Measurements from ENCODE around the gene MRPL38.

Gene MRPL38

DNA sequence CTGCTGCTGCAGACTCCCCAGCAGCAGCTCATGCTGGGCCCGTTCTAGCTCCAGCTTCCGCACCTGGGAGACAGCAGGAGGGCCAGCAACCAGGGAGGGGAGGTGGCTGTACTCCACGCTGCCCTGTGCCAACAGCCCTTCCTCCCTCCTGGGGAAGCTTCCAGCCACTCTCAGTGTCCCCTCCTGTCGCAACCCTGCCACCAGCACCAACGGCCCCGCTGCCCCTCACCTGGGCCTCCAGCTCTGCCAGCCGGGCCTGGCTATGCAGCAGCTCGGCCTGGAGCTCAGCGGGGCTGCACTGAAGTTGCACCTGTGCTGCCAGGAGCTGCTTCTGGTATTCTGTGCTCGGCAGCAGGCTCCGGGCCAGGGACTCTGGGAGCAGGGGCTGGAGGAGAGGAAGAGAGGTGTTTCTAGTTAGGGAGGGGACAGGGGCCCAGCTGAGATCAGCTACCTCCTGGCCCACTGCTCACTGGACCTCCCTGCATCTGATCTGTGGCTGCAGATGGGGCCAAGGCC is 15.4 kb upstream of the MRPL38 start:
- FAIRE-seq (no peak), DNase-seq (ENCODE audit: extremely low spot score, insufficient read length, low read depth) (no peak)

- FAIRE-seq (no peak), DNase-seq (ENCODE audit: extremely low spot score, insufficient read length, low read depth) (no peak)
Measured at GRCh38 chr17:75919611-75920010, 14.9 kb upstream of the MRPL38 start.

DNA sequence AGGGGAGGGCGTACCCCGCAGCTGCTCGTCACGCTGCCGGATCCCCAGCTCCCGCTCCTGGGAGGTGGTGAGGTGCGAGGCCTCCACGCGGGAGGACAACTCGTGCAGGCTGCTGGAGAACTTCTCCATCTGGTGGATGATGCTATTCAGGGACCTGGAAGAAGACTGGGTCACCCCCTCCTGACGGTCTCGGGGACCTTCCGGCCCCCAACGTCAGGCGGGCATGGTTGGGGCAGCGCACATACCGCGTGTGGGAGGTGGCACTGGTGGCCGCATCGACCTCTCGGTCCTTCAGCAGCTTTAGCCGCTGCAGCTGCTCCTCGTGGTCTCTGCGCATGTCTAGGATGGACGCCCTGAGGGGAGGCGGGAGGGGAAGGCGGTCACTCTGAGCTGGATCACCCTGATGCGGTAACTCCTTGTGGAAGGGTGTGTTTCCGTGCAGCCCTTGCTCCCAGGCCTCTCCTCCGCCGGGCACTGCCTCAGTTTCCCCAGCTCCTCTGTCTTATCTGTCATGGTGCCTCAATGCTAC is 13.3 kb upstream of the MRPL38 start:
- DNase-seq (ENCODE audit: extremely low spot score, insufficient read length, low read depth) (no peak), FAIRE-seq (no peak)

DNA sequence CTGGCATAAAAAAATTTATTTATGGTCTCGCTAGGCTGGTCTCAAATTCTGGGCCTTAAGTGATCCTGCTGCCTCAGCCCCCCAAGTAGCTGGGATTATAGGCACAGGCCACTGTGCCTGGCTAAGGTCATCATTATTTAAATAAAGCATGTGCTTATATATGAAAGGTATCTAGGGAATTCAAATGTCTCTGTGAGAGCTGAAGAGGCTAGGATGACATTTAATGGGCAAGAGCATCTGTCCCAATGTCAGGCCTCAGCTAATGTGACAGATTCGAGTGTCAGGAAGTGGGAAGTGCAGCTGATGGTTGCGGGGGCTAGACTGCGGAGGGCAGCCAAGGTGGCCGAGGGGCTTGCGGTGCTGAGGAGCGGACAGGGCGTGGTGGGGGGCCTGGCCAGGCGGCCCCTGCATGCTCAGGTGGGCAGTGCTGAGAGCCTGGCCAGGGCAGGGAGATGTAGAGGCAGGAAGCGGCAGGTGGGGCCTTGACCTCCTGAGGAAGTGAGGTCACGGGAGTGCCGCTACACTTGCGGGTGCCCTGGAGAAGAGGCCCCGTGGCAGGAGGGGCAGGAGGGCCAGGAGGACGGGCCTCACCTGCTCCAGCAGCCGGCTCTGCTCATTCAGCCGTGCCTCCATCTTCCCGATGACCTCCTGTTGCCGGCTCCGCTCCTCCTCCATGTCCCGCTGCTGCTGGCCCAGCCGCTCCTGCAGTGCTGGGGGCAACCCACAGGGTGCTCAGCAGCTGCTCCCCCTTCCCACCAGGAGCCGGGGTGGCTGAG is 12.6 kb upstream of the MRPL38 start:
- DNase-seq (ENCODE audit: extremely low spot score, insufficient read length, low read depth) (no peak), FAIRE-seq (no peak)

DNA sequence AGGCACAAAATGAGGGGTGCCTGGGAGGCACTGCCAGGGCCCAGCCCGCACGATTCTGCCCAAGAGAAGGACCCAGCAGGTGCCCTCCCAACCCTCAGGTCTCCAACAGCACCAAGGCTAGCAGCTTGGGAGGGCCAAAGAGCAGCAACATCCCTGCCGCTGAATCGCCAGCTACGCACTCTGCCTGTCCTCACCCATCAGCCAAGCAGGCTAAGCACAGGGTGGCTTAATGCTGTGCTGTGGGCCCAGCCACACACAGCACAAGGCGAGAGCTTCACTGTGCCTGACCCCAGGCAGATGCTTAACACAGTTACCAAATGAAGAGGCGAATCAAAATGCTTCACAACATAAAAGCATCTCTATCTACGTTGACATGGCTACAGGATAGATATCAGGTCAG is 10.6 kb upstream of the MRPL38 start:
- FAIRE-seq (no peak), DNase-seq (ENCODE audit: extremely low spot score, insufficient read length, low read depth) (no peak)

DNA sequence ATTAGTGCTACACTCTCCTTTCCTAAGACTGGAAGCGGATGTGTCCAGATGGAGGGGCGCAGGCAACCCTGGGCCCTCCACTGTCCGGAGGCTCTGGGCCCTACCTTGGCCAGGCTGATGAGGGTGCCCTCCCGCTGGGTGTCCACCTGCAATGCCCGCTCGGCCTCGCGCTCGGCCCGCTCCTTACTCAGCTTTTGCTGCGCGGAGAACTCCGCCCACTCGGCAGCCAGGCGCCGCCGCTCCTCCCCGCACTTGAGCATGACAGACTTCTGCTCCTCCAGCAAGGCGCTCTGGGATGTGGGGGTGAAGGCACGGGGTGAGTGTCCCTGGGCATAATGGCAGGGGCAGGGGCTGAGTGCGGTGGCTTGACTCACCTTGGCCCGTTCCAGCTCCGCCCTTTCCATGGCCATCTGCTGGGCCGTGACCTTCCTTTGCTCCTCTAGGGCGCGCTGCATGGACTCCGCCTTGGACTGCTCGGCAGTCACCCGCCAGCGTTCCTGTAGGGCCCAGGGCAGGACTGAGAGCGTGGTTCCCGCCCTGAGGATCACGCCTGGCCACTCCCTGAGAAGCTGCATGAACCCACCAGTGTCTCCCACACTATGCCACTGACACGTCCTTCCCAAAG is 10.1 kb upstream of the MRPL38 start:
- no peak for FAIRE-seq

DNA sequence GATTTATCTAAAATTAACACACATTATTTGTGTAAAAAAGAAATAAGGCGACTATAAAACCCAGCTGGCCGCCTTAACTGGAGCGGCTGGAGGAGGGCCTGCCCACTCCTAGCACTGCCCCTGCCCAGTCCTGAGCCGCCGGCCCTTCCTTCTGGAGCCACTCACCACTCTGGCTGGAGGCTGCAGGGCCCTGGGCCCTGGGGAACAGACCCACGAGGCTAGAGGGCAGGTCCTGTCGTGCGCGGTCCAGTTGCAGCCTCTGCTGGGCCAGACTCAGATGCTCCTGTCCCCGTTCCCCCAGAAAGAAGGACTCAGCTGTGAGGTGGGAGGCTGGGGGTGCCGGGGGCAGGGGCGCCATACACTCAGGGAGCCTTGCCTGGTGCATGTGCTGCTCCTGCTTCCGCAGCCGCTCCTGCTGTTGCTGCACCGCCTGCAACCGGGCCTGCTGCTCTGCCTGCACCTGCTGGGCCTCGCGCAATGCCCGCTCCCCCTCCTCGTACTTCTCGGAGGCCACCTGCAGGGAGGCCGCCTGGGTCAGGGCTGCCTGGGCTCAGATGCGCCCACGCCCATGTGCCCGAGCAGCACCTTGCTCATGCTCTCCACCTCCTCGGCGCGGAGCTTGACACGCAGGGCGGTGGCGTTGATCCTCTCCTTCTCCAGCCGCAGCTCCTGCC is 9.0 kb upstream of the MRPL38 start:
- no peak for DNase-seq (ENCODE audit: extremely low spot score, insufficient read length, low read depth)
- FAIRE-seq: no peak

More for the DNA sequence above, 10.1 kb upstream of the MRPL38 start:
- no peak for DNase-seq (ENCODE audit: extremely low spot score, insufficient read length, low read depth)

- no peak for FAIRE-seq
- no peak for DNase-seq (ENCODE audit: extremely low spot score, insufficient read length, low read depth)
Measured at GRCh38 chr17:75910699-75911098, 6.0 kb upstream of the MRPL38 start.

DNA sequence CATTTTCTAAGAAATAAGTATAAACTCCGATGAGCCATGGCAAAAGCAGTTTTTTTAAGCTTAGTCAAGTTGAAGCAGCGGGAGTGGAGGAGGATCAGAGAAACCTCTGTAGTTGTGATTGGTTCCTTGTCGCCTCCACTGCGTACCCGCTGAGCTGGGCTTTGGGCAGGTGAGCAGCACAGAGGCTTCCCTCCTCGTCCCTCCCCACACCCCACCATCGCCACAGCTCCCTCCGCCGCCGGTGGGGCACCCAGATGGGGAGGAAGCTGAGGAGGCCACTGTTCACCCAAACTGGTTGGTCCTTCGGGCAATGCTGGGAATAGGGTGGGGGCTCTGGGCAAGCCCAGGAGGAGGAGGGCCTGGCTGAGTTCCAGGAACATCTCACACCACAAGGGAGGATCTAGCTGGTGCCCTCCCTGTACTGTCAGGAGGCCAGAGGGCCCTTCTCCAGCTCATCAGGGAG is 5.2 kb upstream of the MRPL38 start:
- no peak for DNase-seq (ENCODE audit: extremely low spot score, insufficient read length, low read depth)
- no peak for FAIRE-seq

GRCh38 chr17:75909051-75909811 is 4.5 kb upstream of the MRPL38 start:
- DNase-seq (ENCODE audit: extremely low spot score, insufficient read length, low read depth) (no peak), FAIRE-seq (no peak)

DNA sequence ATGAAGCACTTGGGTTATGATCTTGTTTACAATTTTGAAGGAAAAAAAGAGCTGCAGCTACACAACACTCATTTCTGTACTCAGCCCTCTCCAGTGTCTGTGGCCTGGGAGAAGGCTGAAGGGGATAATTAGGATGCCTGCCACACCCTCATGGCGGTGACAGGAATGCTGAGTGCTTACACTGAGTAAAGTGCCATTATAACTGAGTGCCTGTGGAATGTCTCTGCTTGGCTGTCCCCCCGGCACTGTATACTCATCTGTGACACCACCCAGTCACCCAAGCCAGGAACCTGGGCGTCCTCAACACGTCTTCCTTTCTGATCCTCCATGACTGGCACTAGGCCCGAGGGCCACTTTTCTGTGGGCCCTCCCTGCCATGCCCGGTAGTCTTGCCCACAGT is 3.5 kb upstream of the MRPL38 start:
- DNase-seq (ENCODE audit: extremely low spot score, insufficient read length, low read depth) (no peak), FAIRE-seq (no peak)

DNA sequence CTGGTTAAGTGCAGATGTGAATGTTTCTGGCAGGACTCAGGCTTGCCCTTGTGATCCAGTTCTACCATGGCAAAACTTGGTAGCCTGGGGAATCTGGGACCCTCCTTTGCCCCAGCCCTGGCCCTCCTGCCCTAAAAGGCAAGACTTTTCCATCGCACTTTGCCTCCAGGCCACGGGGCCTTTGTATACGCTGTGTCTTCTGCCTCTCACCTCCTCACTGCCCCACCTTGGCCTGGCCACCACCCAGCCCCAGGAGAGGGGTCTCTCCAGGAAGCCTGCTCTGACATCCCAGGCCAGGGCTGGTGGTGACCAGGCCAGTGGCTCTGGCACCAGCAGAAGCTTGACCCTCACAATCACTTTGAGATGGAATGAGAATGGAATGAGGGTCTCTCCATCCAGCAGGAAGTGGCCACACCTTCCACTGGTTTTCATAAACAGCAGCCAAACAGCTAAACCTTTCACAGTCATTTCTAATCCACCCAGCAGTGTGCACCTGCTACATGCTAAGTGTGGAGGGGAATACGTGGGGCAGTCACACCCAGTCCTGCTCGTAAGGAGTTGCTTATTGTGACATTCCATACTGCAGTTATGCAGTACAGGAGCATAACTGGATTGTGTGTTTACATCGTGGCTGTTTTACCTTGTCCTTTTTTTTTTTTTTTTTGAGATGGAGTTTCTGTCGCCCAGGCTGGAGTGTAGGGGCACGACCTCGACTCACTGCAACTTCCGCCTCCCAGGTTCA is 1.6 kb upstream of the MRPL38 start:
- no peak for DNase-seq (ENCODE audit: extremely low spot score, insufficient read length, low read depth)
- FAIRE-seq: no peak

DNA sequence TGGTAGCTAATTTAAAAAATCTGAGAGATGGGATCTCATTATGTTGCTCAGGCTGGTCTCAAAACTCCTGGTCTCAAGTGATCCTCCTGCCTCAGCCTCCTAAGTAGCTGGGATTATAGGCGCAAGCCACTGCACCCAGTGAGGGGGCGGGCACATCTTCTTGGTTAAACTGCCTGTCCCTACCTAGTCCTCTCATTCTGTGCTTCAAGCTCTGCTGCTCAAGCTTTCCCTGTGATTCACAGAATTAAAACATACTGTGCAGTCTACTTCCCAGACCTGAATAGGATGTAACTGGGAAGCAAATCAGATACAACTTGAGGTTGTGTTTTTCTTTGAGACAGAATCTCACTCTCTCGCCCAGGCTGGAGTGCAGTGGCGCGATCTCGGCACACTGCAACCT is 2.3 kb downstream of the MRPL38 start:
- no peak for DNase-seq (ENCODE audit: extremely low spot score, insufficient read length, low read depth)
- FAIRE-seq: no peak

GRCh38 chr17:75901727-75902126 is 3.0 kb downstream of the MRPL38 start:
- FAIRE-seq (no peak), DNase-seq (ENCODE audit: extremely low spot score, insufficient read length, low read depth) (no peak)

GRCh38 chr17:75900691-75901533 is 3.8 kb downstream of the MRPL38 start:
- DNase-seq (ENCODE audit: extremely low spot score, insufficient read length, low read depth) (no peak), FAIRE-seq (no peak)

- FAIRE-seq: no peak
- no peak for DNase-seq (ENCODE audit: extremely low spot score, insufficient read length, low read depth)
Measured at GRCh38 chr17:75899767-75900468, 4.8 kb downstream of the MRPL38 start.

DNA sequence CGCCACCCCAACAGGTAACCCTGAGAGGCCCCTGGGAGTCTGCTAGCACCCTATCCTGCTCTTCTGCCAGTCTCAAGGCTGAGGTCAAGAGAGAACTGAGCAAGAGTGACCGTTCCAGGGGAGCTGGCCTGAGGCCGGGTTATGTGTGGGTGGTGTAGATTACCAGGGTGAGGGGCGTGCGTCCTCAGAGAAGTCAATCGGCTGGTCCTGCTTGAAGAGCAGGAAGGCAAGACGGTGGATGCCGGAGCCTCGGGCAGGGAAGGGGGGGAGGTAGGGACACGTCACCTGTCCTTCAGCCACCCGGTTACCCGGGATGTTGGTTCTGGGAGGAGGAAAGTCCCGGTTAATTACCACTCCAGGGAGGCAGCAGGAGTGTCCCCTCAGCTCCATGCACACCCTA is 5.3 kb downstream of the MRPL38 start:
- no peak for FAIRE-seq

GRCh38 chr17:75898791-75899190 is 5.9 kb downstream of the MRPL38 start:
- FAIRE-seq: no peak
- DNase-seq (ENCODE audit: extremely low spot score, insufficient read length, low read depth): no peak

More for the DNA sequence above, 5.3 kb downstream of the MRPL38 start:
- no peak for DNase-seq (ENCODE audit: extremely low spot score, insufficient read length, low read depth)

All from GM18507 (cell line).